Lower lobe of right lung (tissue), 2 donors: ENCODE results near the gene CHST6. TPM values are rescaled to one million over a fixed set of nuclear protein-coding genes. Genes with fewer than 3 reads are reported as not detected.
"Not testable (repeated sequence)": the region's sequence is repeated elsewhere in the genome, so short reads cannot be mapped to it uniquely, and the experiment has no call there.

Source experiments
- ATAC-seq, 2 donors: fragments of 200-7000 bp; cut with Tn5 transposase; one replicate each; pipeline ENCODE4 v1.9.1; 2020 to 2022; ENCODE audit warnings: mild to moderate bottlenecking in 2 of 2, moderate library complexity in 2 of 2
- DNase-seq: peaks from one replicate; pipeline ENCODE4 v3.0.0-alpha.2; 2020
- H3K27ac ChIP-seq: fragments of 200-600 bp; one replicate; pipeline ENCODE4 v1.8.0; 2022
- H3K27me3 ChIP-seq: fragments of 200-600 bp; one replicate; pipeline ENCODE4 v1.8.0; 2022; ENCODE audit warnings: low read depth
- H3K36me3 ChIP-seq: fragments of 200-600 bp; one replicate; pipeline ENCODE4 v1.8.0; 2022; ENCODE audit warnings: mild to moderate bottlenecking
- H3K4me1 ChIP-seq: fragments of 200-600 bp; one replicate; pipeline ENCODE4 v1.8.0; 2022
- H3K4me3 ChIP-seq: fragments of 200-600 bp; one replicate; pipeline ENCODE4 v1.8.0; 2022; ENCODE audit warnings: mild to moderate bottlenecking
- H3K9me3 ChIP-seq: fragments of 200-600 bp; one replicate; pipeline ENCODE4 v1.8.0; 2022
- CTCF ChIP-seq: fragments of 200-600 bp; IDR thresholded peaks from one replicate; pipeline ENCODE4 v1.8.0; 2022; ENCODE audit warnings: antibody characterized with exemption, mild to moderate bottlenecking
- intact Hi-C: fragments of 100-400 bp; cut with DNase I; formaldehyde crosslinking; loops from one replicate; pipeline ENCODE4 v1.11.0; 2022
- total RNA-seq: library from RNA; stranded (reverse); fragmentation: NEBNext Ultra II Directional; extraction: Animal tissue kit (Norgen Biotek cat#: 25700); gene quantifications from one replicate; pipeline ENCODE4 v1.2.1, GENCODE V29; 2021
- donor health status: DM: no; HTN: yes; CAD: no; lungs with severe emphysema.

CHST6 gene
- total RNA-seq, 1 donor from 2014 or later, result 2.5 TPM

- Histone ChIP-seq H3K27ac (peak within 1 kb of the TSS; percentile 96), H3K27me3 (no peaks in the 10 kb centered on the region), H3K9me3 (no peaks in the 10 kb centered on the region), H3K4me3 (peak within 1 kb of the TSS; percentile 99), H3K36me3 (no peaks in the 10 kb centered on the region), H3K4me1 (peaks cover 18% of the 10 kb centered on the region)
- peak; percentile 100 for TF ChIP-seq CTCF
- peak; percentile 99 for DNase-seq
- intact Hi-C loops, result no loop called here
- ATAC-seq, result peak; percentile 98 to 99
Observed at GRCh38 chr16:75464122-75464918, 30.9 kb downstream of the CHST6 start, which contains the start of gene TMEM170A. Gene TMEM170A, minus strand, starts transcription at chr16:75464689. Its CDS starts 89 bp downstream, at chr16:75464600.

GRCh38 chr16:75463389-75464121 lies 31.7 kb downstream of the CHST6 start:
- Histone ChIP-seq H3K4me1 (peaks cover 18% of the 10 kb centered on the region), H3K4me3 (peak overlapping the region; percentile 99), H3K27ac (peak overlapping the region; percentile 96)
- intact Hi-C loops, H3K36me3 ChIP-seq, H3K27me3 ChIP-seq, H3K9me3 ChIP-seq: not testable (repeated sequence)
- peak; percentile 21 to 53 for ATAC-seq
- peak; percentile 59 for DNase-seq

- intact Hi-C loops, result no loop called here
Observed at GRCh38 chr16:75462806-75463205, 32.4 kb downstream of the CHST6 start.

GRCh38 chr16:75461575-75461974 lies 33.7 kb downstream of the CHST6 start:
- intact Hi-C loops, result no loop called here
- no peak for DNase-seq
- no peaks in the 10 kb centered on the region for H3K27me3 ChIP-seq
- no peak overlapping the region for H3K27ac ChIP-seq
- no peak for TF ChIP-seq CTCF
- peaks cover 18% of the 10 kb centered on the region for H3K4me1 ChIP-seq
- no peak overlapping the region for H3K4me3 ChIP-seq
- ATAC-seq, result no peak
- no peaks in the 10 kb centered on the region for H3K9me3 ChIP-seq
- H3K36me3 ChIP-seq, result no peaks in the 10 kb centered on the region

More at GRCh38 chr16:75462806-75463205, 32.4 kb downstream of the CHST6 start:
- peaks cover 18% of the 10 kb centered on the region for H3K4me1 ChIP-seq
- DNase-seq, result no peak
- peak overlapping the region; percentile 99 for H3K4me3 ChIP-seq
- ATAC-seq, result no peak
- H3K9me3 ChIP-seq, result no peaks in the 10 kb centered on the region
- no peaks in the 10 kb centered on the region for H3K36me3 ChIP-seq
- no peak for TF ChIP-seq CTCF
- H3K27ac ChIP-seq, result no peak overlapping the region
- no peaks in the 10 kb centered on the region for H3K27me3 ChIP-seq

- Histone ChIP-seq H3K36me3 (no peaks in the 10 kb centered on the region), H3K27me3 (no peaks in the 10 kb centered on the region), H3K4me3 (no peak overlapping the region), H3K9me3 (no peaks in the 10 kb centered on the region), H3K27ac (no peak overlapping the region), H3K4me1 (peaks cover 18% of the 10 kb centered on the region)
- DNase-seq, result no peak
- no peak for ATAC-seq
- TF ChIP-seq CTCF, result no peak
- intact Hi-C loops, result no loop called here
Observed at GRCh38 chr16:75460446-75460845, 34.8 kb downstream of the CHST6 start.

- intact Hi-C loops, result no loop called here
Observed at GRCh38 chr16:75459691-75460090, 35.5 kb downstream of the CHST6 start.

More at GRCh38 chr16:75459691-75460090, 35.5 kb downstream of the CHST6 start:
- Histone ChIP-seq H3K27me3 (no peaks in the 10 kb centered on the region), H3K9me3 (no peaks in the 10 kb centered on the region), H3K4me1 (peaks cover 18% of the 10 kb centered on the region), H3K27ac (no peak overlapping the region), H3K36me3 (no peaks in the 10 kb centered on the region), H3K4me3 (no peak overlapping the region)
- no peak for ATAC-seq
- no peak for DNase-seq
- TF ChIP-seq CTCF, result no peak
